Measurements from ENCODE around the gene USP17L12. TPM values are rescaled to one million over a fixed set of nuclear protein-coding genes. Genes with fewer than 3 reads are reported as not detected.
"Not testable (repeated sequence)": the region's sequence is repeated elsewhere in the genome, so short reads cannot be mapped to it uniquely, and the experiment has no call there.

The USP17L12 gene, protein sequence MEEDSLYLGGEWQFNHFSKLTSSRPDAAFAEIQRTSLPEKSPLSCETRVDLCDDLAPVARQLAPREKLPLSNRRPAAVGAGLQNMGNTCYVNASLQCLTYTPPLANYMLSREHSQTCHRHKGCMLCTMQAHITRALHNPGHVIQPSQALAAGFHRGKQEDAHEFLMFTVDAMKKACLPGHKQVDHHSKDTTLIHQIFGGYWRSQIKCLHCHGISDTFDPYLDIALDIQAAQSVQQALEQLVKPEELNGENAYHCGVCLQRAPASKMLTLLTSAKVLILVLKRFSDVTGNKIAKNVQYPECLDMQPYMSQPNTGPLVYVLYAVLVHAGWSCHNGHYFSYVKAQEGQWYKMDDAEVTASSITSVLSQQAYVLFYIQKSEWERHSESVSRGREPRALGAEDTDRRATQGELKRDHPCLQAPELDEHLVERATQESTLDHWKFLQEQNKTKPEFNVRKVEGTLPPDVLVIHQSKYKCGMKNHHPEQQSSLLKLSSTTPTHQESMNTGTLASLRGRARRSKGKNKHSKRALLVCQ
- not detected in 2 replicates for total RNA-seq (2014; rRNA removed; shearing (Covaris generic))

- not testable (repeated sequence) for DNase-seq (ENCODE audit: low spot score)
Observed at GRCh38 chr4:9219852-9220251, at the start of gene USP17L12. Gene USP17L12, plus strand, starts transcription at chr4:9220152. Its CDS starts 0 bp downstream, at chr4:9220152.

DNA sequence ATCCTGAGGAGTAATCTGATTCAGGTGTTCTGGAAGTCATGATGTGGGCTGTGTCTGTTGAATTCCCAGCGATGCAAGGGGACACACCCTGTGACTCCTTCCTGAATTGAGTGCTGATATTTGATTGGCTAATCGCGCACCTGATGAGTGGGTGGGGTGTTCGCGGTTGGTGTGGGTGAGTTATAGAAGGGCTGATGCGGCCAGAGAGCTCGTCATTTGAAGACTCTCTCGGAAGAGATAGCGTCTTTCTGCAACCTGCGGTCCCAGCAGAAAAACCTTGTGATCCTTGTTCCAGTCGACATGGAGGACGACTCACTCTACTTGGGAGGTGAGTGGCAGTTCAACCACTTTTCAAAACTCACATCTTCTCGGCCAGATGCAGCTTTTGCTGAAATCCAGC, 9.6 kb upstream of the USP17L12 start, which contains the start of gene USP17L10:
USP17L10 (plus strand) TSS at position 301 of the 400 bp plus-strand sequence; CDS start at position 301, 0 bp downstream.
- not testable (repeated sequence) for DNase-seq (ENCODE audit: low spot score)

DNA sequence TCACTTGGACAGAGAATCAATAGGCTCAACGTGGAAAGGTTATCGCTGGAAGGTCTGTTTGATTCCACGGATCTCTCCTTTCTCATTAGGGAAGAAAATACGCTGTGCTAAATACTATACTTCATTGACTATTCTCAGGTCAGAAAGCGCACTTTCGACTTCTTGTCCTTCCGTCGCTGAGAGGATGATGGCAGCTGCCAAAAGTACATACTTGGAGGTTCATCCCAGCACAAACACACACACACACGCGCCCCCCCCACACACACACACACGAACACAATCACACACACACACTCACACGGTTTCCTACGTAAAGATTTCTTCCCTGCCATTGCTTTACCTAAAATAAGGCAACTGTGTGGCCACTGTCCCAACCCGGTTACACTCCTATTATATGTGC, 5.3 kb upstream of the USP17L12 start:
- not testable (repeated sequence) for DNase-seq (ENCODE audit: low spot score)

- DNase-seq (ENCODE audit: low spot score) = not testable (repeated sequence)
Observed at GRCh38 chr4:9215105-9215504, 4.8 kb upstream of the USP17L12 start, which contains the start of gene USP17L11. Gene USP17L11, plus strand, starts transcription at chr4:9215405. Its CDS starts 0 bp downstream, at chr4:9215405.

DNA sequence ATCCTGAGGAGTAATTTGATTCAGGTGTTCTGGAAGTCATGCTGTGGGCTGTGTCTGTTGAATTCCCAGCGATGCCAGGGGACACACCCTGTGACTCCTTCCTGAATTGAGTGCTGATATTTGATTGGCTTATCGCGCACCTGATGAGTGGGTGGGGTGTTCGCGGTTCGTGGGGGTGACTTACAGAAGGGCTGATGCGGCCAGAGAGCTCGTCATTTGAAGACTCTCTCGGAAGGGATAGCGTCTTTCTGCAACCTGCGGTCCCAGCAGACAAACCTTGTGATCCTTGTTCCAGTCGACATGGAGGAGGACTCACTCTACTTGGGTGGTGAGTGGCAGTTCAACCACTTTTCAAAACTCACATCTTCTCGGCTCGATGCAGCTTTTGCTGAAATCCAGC, 4.6 kb downstream of the USP17L12 start, which contains the start of gene USP17L13:
USP17L13 (plus strand) TSS at position 301 of the 400 bp plus-strand sequence; CDS start at position 301, 0 bp downstream.
- not testable (repeated sequence) for DNase-seq (ENCODE audit: low spot score)

DNA sequence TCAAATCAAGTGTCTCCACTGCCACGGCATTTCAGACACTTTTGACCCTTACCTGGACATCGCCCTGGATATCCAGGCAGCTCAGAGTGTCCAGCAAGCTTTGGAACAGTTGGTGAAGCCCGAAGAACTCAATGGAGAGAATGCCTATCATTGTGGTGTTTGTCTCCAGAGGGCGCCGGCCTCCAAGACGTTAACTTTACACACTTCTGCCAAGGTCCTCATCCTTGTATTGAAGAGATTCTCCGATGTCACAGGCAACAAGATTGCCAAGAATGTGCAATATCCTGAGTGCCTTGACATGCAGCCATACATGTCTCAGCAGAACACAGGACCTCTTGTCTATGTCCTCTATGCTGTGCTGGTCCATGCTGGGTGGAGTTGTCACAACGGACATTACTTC, 10.3 kb downstream of the USP17L12 start:
- DNase-seq (ENCODE audit: low spot score) = not testable (repeated sequence)

DNA sequence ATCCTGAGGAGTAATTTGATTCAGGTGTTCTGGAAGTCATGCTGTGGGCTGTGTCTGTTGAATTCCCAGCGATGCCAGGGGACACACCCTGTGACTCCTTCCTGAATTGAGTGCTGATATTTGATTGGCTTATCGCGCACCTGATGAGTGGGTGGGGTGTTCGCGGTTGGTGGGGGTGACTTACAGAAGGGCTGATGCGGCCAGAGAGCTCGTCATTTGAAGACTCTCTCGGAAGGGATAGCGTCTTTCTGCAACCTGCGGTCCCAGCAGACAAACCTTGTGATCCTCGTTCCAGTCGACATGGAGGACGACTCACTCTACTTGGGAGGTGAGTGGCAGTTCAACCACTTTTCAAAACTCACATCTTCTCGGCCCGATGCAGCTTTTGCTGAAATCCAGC, 14.1 kb downstream of the USP17L12 start, which contains the start of gene USP17L15:
USP17L15 (plus strand) TSS at position 301 of the 400 bp plus-strand sequence; CDS start at position 301, 0 bp downstream.
- DNase-seq (ENCODE audit: low spot score) = not testable (repeated sequence)

- not testable (repeated sequence) for DNase-seq (ENCODE audit: low spot score)
Observed at GRCh38 chr4:9238461-9238860, 18.5 kb downstream of the USP17L12 start.

DNA sequence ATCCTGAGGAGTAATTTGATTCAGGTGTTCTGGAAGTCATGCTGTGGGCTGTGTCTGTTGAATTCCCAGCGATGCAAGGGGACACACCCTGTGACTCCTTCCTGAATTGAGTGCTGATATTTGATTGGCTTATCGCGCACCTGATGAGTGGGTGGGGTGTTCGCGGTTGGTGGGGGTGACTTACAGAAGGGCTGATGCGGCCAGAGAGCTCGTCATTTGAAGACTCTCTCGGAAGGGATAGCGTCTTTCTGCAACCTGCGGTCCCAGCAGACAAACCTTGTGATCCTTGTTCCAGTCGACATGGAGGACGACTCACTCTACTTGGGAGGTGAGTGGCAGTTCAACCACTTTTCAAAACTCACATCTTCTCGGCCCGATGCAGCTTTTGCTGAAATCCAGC, 23.6 kb downstream of the USP17L12 start, which contains the start of gene USP17L17:
USP17L17 (plus strand) TSS at position 301 of the 400 bp plus-strand sequence; CDS start at position 301, 0 bp downstream.
- DNase-seq (ENCODE audit: low spot score) = not testable (repeated sequence)

DNA sequence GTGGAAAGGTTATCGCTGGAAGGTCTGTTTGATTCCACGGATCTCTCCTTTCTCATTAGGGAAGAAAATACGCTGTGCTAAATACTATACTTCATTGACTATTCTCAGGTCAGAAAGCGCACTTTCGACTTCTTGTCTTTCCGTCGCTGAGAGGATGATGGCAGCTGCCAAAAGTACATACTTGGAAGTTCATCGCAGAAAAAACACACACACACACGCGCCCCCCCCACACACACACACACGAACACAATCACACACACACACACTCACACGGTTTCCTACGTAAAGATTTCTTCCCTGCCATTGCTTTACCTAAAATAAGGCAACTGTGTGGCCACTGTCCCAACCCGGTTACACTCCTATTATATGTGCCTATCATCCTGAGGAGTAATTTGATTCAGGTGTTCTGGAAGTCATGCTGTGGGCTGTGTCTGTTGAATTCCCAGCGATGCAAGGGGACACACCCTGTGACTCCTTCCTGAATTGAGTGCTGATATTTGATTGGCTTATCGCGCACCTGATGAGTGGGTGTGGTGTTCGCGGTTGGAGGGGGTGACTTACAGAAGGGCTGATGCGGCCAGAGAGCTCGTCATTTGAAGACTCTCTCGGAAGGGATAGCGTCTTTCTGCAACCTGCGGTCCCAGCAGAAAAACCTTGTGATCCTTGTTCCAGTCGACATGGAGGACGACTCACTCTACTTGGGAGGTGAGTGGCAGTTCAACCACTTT, 28.2 kb downstream of the USP17L12 start, which contains the start of gene USP17L18:
USP17L18 (plus strand) TSS at position 678 of the 728 bp plus-strand sequence; CDS start at position 678, 0 bp downstream.
- peak; percentile 0 for DNase-seq (ENCODE audit: low spot score)

GRCh38 chr4:9253078-9253477, 33.1 kb downstream of the USP17L12 start, which contains the start of gene USP17L19:
Gene USP17L19, plus strand, starts transcription at chr4:9253378. Its CDS starts 0 bp downstream, at chr4:9253378.
- DNase-seq (ENCODE audit: low spot score) = not testable (repeated sequence)

GRCh38 chr4:9257824-9258223, 37.9 kb downstream of the USP17L12 start, which contains the start of gene USP17L20:
Gene USP17L20, plus strand, starts transcription at chr4:9258124. Its CDS starts 0 bp downstream, at chr4:9258124.
- DNase-seq (ENCODE audit: low spot score) = not testable (repeated sequence)

GRCh38 chr4:9262572-9262971, 42.6 kb downstream of the USP17L12 start, which contains the start of gene USP17L21:
Gene USP17L21, plus strand, starts transcription at chr4:9262872. Its CDS starts 0 bp downstream, at chr4:9262872.
- DNase-seq (ENCODE audit: low spot score) = not testable (repeated sequence)

DNA sequence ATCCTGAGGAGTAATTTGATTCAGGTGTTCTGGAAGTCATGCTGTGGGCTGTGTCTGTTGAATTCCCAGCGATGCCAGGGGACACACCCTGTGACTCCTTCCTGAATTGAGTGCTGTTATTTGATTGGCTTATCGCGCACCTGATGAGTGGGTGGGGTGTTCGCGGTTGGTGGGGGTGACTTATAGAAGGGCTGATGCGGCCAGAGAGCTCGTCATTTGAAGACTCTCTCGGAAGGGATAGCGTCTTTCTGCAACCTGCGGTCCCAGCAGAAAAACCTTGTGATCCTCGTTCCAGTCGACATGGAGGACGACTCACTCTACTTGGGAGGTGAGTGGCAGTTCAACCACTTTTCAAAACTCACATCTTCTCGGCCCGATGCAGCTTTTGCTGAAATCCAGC, 47.4 kb downstream of the USP17L12 start, which contains the start of gene USP17L22:
USP17L22 (plus strand) TSS at position 301 of the 400 bp plus-strand sequence; CDS start at position 301, 0 bp downstream.
- DNase-seq (ENCODE audit: low spot score) = not testable (repeated sequence)

Other genes starting within 250 kb of the USP17L12 start
- gene FAM90A26, start 49.7 kb upstream of the USP17L12 start, total RNA-seq (2014; rRNA removed; shearing (Covaris generic)) = not detected in 2 replicates
- gene USP17L10, start 9.5 kb upstream of the USP17L12 start, total RNA-seq (2014; rRNA removed; shearing (Covaris generic)) = not detected in 2 replicates
- not detected in 2 replicates for gene USP17L11, start 4.7 kb upstream of the USP17L12 start, total RNA-seq (2014; rRNA removed; shearing (Covaris generic))
- gene USP17L13, start 4.7 kb downstream of the USP17L12 start, total RNA-seq (2014; rRNA removed; shearing (Covaris generic)) = not detected in 2 replicates
- gene USP17L15, start 14.2 kb downstream of the USP17L12 start, total RNA-seq (2014; rRNA removed; shearing (Covaris generic)) = not detected in 2 replicates
- gene USP17L17, start 23.7 kb downstream of the USP17L12 start, total RNA-seq (2014; rRNA removed; shearing (Covaris generic)) = not detected in 2 replicates
- gene USP17L18, start 28.5 kb downstream of the USP17L12 start, total RNA-seq (2014; rRNA removed; shearing (Covaris generic)) = not detected in 2 replicates
- gene USP17L19, start 33.2 kb downstream of the USP17L12 start, total RNA-seq (2014; rRNA removed; shearing (Covaris generic)) = not detected in 2 replicates
- not detected in 2 replicates for gene USP17L20, start 38.0 kb downstream of the USP17L12 start, total RNA-seq (2014; rRNA removed; shearing (Covaris generic))
- gene USP17L21, start 42.7 kb downstream of the USP17L12 start, total RNA-seq (2014; rRNA removed; shearing (Covaris generic)) = not detected in 2 replicates
- gene USP17L22, start 47.5 kb downstream of the USP17L12 start, total RNA-seq (2014; rRNA removed; shearing (Covaris generic)) = 0.39 TPM in 1 of 2 replicates, not detected in the other
- not detected in 2 replicates for gene USP17L24, start 105.0 kb downstream of the USP17L12 start, total RNA-seq (2014; rRNA removed; shearing (Covaris generic))
- not detected in 2 replicates for gene USP17L25, start 109.8 kb downstream of the USP17L12 start, total RNA-seq (2014; rRNA removed; shearing (Covaris generic))
- gene USP17L26, start 114.5 kb downstream of the USP17L12 start, total RNA-seq (2014; rRNA removed; shearing (Covaris generic)) = not detected in 2 replicates
- gene USP17L5, start 119.3 kb downstream of the USP17L12 start, total RNA-seq (2014; rRNA removed; shearing (Covaris generic)) = not detected in 2 replicates
- gene USP17L27, start 124.0 kb downstream of the USP17L12 start, total RNA-seq (2014; rRNA removed; shearing (Covaris generic)) = not detected in 2 replicates
- gene USP17L28, start 128.7 kb downstream of the USP17L12 start, total RNA-seq (2014; rRNA removed; shearing (Covaris generic)) = not detected in 2 replicates
- not detected in 2 replicates for gene USP17L29, start 133.5 kb downstream of the USP17L12 start, total RNA-seq (2014; rRNA removed; shearing (Covaris generic))
- gene USP17L30, start 143.0 kb downstream of the USP17L12 start, total RNA-seq (2014; rRNA removed; shearing (Covaris generic)) = not detected in 2 replicates
- not detected in 2 replicates for gene DEFB131A, start 224.3 kb downstream of the USP17L12 start, total RNA-seq (2014; rRNA removed; shearing (Covaris generic))